IMR-90 (cell line): ENCODE results near the gene ABCG8.

Experiments used
- BHLHE40 ChIP-seq: fragments of 150-350 bp; IDR thresholded peaks from 2 replicates; pipeline ENCODE4 v1.6.1; 2016; ENCODE audit warnings: mild to moderate bottlenecking, low read depth, low read length
- CEBPB ChIP-seq: IDR thresholded peaks from 2 replicates; pipeline ENCODE4 v1.6.1; 2012; ENCODE audit warnings: low read depth, low read length, improper control_type of control experiment
- CHD1 ChIP-seq: IDR thresholded peaks from 2 replicates; pipeline ENCODE4 v1.6.1; 2012; ENCODE audit warnings: low read depth, low read length, improper control_type of control experiment
- FOS ChIP-seq: fragments of 150-350 bp; IDR thresholded peaks from 2 replicates; pipeline ENCODE4 v1.6.1; 2016; ENCODE audit warnings: low read depth, low read length
- MAFK ChIP-seq: IDR thresholded peaks from 2 replicates; pipeline ENCODE4 v1.6.1; 2012; ENCODE audit warnings: low read depth, low read length, improper control_type of control experiment
- MAZ ChIP-seq: IDR thresholded peaks from 2 replicates; pipeline ENCODE4 v1.6.1; 2012; ENCODE audit warnings: low read depth, mild to moderate bottlenecking, low read length, improper control_type of control experiment, moderate library complexity, borderline replicate concordance
- NFE2L2 ChIP-seq: fragments of 150-350 bp; IDR thresholded peaks from 2 replicates; pipeline ENCODE4 v1.6.1; 2016; ENCODE audit warnings: low read depth, mild to moderate bottlenecking, low read length
- POLR2A ChIP-seq: IDR thresholded peaks from 2 replicates; pipeline ENCODE4 v1.6.1; 2012; ENCODE audit warnings: mild to moderate bottlenecking, low read depth, low read length
- RAD21 ChIP-seq: IDR thresholded peaks from 2 replicates; pipeline ENCODE4 v1.6.1; 2012; ENCODE audit warnings: low read length, improper control_type of control experiment
- RCOR1 ChIP-seq: IDR thresholded peaks from 2 replicates; pipeline ENCODE4 v1.6.1; 2012; ENCODE audit warnings: mild to moderate bottlenecking, low read length, improper control_type of control experiment; ENCODE audit not compliant: insufficient replicate concordance
- RFX5 ChIP-seq: IDR thresholded peaks from 2 replicates; pipeline ENCODE4 v1.8.0; 2012; ENCODE audit warnings: low read depth, mild to moderate bottlenecking, low read length, moderate library complexity
- SMC3 ChIP-seq: fragments of 150-350 bp; IDR thresholded peaks from 2 replicates; pipeline ENCODE4 v1.6.1; 2016; ENCODE audit warnings: low read depth, mild to moderate bottlenecking, antibody characterized with exemption, low read length, moderate library complexity
- TF ChIP-seq, protein P1 (sequence below): conservative IDR thresholded peaks from 2 replicates; pipeline ENCODE4 v1.5.1; 2012; ENCODE audit warnings: mild to moderate bottlenecking, low read depth, low read length, improper control_type of control experiment
- TF ChIP-seq, protein P2 (sequence below): fragments of 150-350 bp; IDR thresholded peaks from 2 replicates; pipeline ENCODE4 v1.6.1; 2017; ENCODE audit warnings: mild to moderate bottlenecking, antibody characterized with exemption, low read length, low read depth

- TF ChIP-seq, protein P1, sequence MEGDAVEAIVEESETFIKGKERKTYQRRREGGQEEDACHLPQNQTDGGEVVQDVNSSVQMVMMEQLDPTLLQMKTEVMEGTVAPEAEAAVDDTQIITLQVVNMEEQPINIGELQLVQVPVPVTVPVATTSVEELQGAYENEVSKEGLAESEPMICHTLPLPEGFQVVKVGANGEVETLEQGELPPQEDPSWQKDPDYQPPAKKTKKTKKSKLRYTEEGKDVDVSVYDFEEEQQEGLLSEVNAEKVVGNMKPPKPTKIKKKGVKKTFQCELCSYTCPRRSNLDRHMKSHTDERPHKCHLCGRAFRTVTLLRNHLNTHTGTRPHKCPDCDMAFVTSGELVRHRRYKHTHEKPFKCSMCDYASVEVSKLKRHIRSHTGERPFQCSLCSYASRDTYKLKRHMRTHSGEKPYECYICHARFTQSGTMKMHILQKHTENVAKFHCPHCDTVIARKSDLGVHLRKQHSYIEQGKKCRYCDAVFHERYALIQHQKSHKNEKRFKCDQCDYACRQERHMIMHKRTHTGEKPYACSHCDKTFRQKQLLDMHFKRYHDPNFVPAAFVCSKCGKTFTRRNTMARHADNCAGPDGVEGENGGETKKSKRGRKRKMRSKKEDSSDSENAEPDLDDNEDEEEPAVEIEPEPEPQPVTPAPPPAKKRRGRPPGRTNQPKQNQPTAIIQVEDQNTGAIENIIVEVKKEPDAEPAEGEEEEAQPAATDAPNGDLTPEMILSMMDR: no peak
- TF ChIP-seq RFX5 (no peak), RAD21 (no peak), SMC3 (no peak), BHLHE40 (no peak), NFE2L2 (no peak), POLR2A (no peak), CEBPB (no peak), MAFK (no peak), MAZ (no peak), RCOR1 (no peak), CHD1 (no peak), FOS (no peak)
- TF ChIP-seq, protein P2, sequence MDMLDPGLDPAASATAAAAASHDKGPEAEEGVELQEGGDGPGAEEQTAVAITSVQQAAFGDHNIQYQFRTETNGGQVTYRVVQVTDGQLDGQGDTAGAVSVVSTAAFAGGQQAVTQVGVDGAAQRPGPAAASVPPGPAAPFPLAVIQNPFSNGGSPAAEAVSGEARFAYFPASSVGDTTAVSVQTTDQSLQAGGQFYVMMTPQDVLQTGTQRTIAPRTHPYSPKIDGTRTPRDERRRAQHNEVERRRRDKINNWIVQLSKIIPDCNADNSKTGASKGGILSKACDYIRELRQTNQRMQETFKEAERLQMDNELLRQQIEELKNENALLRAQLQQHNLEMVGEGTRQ: no peak
Observed at GRCh38 chr2:43872151-43872550, 33.4 kb downstream of the ABCG8 start.
